SKM-1 treated with dmso at 0.1 percent for 144 hours (cell line): ENCODE measurements around the gene NCAM1.

ENCODE experiments used
- DNase-seq: peaks from one replicate; lab custom pipeline; 2025; ENCODE audit not compliant: unreplicated experiment; lab: John Stamatoyannopoulos, UW

NCAM1 gene

DNA sequence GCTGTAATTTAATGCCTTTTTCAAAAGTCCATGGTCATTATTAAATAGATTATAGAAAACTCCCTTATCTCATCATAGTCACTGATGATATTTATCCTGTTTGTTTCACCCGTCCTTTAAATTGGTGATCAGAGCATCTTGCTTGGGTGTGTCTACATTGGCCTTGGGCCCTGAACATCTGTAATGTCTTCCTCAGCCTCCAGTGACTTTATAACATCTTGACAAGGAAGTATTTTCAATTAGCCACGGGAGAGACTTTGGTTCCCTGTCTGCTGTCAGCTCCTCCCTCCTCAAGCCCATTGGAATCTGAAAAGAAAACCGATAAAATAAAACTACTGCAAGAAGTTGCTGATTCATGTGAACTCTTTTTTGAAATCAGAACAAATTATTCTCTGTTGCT, 236.2 kb downstream of the NCAM1 start:
- no peak for DNase-seq

- DNase-seq = no peak
Measured at GRCh38 chr11:113198972-113199661, 237.9 kb downstream of the NCAM1 start.

- DNase-seq = no peak
Measured at GRCh38 chr11:113199866-113200265, 238.6 kb downstream of the NCAM1 start.

- DNase-seq = no peak
Measured at GRCh38 chr11:113201054-113201818, 240.0 kb downstream of the NCAM1 start.

DNA sequence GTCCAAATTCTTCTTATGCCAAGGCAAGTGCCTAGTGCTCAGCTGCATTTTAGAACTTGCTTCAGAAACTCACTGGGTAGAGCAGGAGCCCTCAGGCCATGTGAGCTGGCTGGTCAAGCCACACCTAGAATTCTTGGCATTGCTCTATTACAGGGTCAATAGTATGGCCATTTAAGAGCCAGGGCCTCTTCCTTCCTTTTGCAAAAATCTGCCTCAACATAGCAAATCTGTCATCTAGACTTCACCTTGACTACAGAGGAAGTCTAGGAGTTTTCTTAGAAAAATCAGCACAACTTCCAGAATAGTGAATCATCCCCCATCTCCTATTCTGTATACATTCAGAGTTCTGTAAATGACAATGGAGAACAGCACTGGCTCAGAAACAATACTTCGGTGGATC, 241.2 kb downstream of the NCAM1 start:
- no peak for DNase-seq

GRCh38 chr11:113203141-113203753, 242.0 kb downstream of the NCAM1 start:
- no peak for DNase-seq

DNA sequence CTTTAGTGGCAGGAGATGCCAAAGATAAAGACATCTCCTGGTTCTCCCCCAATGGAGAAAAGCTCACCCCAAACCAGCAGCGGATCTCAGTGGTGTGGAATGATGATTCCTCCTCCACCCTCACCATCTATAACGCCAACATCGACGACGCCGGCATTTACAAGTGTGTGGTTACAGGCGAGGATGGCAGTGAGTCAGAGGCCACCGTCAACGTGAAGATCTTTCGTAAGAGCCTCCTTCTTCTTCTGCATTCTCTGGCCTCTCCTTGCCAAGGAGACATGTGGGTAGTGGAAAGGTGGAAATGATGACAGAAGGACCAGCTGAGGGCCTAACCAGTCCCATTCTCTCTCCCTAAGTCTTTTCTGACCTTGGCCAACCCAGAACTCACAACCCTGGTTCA, 243.1 kb downstream of the NCAM1 start:
- DNase-seq = peak; percentile 93

GRCh38 chr11:113213549-113213948, 252.3 kb downstream of the NCAM1 start:
- no peak for DNase-seq

GRCh38 chr11:113222241-113222640, 261.0 kb downstream of the NCAM1 start:
- DNase-seq = no peak

DNA sequence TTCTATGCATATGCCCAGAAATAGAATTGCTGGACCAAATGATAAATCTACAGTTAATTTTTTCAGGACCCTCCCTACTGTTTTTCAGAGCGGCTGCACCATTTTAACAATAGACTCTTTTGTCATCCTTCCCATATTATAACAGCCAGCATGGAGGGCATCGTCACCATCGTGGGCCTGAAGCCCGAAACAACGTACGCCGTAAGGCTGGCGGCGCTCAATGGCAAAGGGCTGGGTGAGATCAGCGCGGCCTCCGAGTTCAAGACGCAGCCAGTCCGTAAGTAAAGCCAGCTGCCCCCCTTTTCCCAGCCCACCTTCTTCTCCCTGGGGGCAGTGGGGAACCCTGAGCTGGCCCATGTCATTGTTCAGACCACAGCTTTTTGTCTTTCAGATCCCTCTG, 273.7 kb downstream of the NCAM1 start:
- no peak for DNase-seq

GRCh38 chr11:113237261-113237660, 276.0 kb downstream of the NCAM1 start:
- no peak for DNase-seq

DNA sequence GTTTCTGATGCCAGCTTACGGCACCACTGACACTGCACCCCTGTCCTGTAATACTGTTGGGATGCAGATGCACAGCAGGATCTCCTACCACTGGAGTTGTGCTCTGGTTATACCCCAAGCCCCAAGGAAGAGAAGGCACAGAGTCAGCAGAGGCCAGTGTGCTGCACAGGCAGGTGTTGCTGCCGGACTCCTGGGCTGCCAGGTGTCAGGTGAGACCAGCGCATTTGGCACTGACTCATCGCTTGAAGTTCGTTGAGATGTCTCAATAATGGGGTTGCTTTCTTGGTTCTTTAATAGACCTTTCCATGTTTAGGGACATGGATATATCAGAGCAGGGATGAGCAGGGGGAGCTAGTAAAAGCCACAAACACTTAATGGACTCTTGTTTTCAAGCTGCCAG, 277.5 kb downstream of the NCAM1 start:
- no peak for DNase-seq

DNA sequence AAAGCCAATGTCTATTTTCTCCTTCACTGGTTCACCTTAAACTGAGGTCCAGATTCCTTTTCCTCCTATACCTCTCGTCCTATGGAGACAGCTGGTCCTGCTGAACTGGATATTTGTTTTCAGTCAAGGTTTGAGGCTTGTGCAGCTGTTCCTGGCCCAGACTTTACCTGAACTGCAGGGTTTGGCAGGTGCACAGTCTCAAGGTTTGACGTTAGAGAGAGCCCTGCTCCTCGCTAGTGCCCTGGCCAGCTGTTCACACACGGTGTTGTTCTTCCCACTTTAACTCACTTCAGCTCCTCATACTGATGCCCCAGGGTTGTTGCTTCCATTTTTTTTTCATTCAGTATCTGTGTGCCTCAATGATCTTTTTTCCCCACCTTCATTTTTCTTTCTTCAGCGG, 279.2 kb downstream of the NCAM1 start:
- DNase-seq = no peak

- no peak for DNase-seq
Measured at GRCh38 chr11:113240790-113241635, 279.8 kb downstream of the NCAM1 start.

DNA sequence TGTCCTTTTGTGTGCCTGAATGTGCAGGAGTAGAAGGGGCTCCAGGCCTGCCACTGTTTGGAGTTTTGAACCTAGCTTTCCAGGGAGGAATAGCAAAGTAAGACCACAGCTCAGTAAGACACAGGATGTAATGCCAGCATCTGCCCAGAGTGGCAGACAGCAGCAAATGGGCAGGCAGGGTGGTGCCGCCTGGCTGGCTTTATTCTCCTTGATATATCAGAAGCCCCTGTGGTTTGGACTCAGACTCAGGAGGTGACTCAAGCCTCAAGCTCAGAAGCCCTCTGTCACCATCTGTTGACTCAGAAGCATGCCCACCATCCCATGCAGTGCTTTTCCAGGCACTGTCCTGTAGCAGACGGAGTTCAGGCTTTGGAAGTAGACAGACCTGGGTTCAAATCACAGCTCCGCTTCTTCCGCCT, 280.4 kb downstream of the NCAM1 start:
- no peak for DNase-seq

- DNase-seq = no peak
Measured at GRCh38 chr11:113242060-113242459, 280.8 kb downstream of the NCAM1 start.

DNA sequence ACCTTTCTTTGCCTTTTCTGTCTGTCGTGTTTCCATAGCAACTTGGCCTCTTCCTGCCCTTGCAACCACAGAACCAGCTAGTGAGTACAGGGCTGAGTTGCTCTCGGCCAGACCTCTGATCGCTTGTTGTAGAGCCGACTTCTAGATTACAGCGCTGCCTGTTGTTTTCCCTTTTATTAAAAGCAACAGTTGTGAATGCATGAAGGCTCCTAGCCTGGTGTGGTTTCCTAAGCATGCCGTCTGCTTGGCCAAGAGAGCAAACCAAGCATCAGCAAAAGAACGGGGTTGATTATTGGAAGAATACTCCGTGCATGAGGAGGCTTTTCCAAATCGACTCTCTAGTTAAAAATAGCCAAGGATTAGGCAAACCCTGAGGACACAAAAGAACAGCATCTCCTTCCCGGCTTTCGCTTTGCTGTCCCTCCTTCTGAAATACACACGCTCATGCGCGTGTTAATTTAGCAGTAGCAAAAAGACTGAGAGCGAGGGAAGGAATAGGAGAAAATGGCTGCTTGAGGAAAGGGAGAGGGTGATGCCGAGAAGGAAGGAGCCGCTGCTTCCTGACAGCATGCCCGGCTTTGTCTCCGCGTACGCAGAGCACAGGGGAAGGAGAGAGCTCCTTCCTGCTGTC, 281.7 kb downstream of the NCAM1 start:
- no peak for DNase-seq

DNA sequence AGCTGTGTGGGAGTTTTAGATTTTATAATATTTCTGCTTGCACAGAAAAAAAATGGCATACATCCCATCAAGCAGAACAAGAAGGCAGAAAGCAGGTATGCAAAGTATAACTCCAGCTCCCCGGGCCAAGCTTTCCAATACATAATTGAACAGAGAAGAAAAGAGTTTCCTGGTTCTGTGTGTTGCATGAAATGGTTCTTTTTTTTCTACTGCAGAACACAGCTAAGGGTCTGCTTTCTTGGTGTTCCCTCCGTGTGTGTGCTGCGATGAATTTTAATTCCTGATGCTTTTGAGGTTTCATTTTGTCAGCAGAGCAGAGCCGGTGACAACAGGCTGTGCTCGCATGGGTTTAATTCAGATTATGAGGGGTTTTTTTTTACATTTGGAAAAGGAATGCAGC, 282.5 kb downstream of the NCAM1 start:
- DNase-seq = no peak

GRCh38 chr11:113245216-113245615, 284.0 kb downstream of the NCAM1 start:
- no peak for DNase-seq

- DNase-seq = no peak
Measured at GRCh38 chr11:113247221-113247620, 286.0 kb downstream of the NCAM1 start.

- no peak for DNase-seq
Measured at GRCh38 chr11:113247966-113248365, 286.7 kb downstream of the NCAM1 start.
